ENCODE measurements around the gene DEFB125.

- TF ChIP-seq CTCF (optimal IDR thresholded peaks at IDR 0.05 in 1 of 3, IDR thresholded peaks at IDR 0.05 in 1 of 3, conservative IDR thresholded peaks at IDR 0.05 in 1 of 3; ENCODE audit: extremely low read depth in 1 of 3, insufficient read depth in 2 of 3, low read length in 3 of 3) = no peak
- no peak for TF ChIP-seq EZH2 (IDR thresholded peaks at IDR 0.05; ENCODE audit: low read length)
Observed at GRCh38 chr20:87401-87800, at the start of gene DEFB125.
